Stimulated activated CD4-positive, alpha-beta T cell treated with anti-CD3 and anti-CD28 coated beads, Interleukin-2, amount 100 ng/mL, for 24 hours (primary cell): Measurements from ENCODE around the gene SLC16A3.
"Not testable (repeated sequence)": the region's sequence is repeated elsewhere in the genome, so short reads cannot be mapped to it uniquely, and the experiment has no call there.

ENCODE experiments used
- DNase-seq, 2 donors: peaks; one replicate each; pipeline ENCODE4 v3.0.0-alpha.2; 2020

The SLC16A3 gene

DNA sequence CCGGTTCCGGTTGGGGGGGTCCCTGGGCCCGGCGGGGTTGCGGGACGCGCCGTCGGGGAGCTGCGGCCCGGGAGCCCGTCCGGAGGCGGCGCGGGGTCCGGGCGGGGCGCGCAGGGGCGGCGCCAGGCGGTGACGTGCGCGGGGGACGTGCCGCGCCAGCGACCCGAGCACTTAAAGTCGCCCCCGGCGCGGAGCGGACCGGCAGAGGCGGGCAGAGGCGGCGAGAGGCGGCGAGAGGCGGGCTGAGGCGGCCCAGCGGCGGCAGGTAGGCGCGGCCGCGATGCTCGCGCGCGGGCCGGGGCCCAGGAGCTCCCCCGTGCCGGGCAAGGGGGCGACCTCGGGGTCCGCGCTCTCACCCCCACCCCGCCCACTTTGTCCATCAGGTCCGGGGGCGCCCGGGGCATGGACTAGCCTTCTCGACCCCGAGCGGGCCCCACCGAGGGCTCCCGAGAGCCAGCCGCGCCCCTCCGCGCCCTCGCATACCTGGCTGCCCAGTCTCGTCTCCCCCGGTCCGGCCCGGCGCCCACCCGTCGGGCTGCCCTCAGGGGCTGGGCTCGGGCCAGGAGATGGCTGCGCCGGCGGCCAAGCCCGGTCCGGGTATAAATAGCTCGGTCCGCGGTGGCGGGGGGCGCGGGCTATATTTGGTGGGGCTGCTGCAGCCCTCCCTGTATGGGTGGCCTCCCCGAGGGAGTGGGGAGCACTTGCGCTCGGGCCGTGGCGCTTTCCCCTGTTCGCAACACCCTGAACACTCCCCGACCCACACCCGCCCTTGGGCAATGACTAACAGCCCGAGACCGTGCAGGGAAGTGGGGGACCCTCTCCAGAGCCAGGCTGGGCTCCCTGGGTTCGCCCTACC, at the start of gene SLC16A3:
SLC16A3 (plus strand) TSS at position 201 of the 856 bp plus-strand sequence. CDS start 6,967 bp downstream, outside the sequence.
- DNase-seq: peak; percentile 53 to 69

DNA sequence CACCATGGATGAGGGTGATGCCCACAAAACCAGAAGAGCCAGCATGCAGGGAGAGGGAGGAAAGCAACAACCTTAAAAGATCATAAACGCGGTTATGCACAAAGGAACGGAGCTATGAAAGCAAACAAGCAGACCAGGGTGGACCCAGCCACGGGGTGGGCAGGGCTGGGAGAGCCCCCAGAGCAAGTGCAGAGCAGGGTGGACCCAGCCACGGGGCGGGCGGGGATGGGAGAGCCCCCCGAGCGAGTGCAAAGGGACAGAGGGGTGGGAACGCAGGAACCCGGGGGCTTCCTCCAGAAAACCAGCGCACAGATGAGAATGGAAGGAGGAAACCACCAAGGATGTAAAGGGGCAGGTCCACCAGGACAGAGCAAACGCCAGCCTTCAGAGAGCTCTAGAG, 49.4 kb upstream of the SLC16A3 start:
- DNase-seq: no peak

DNA sequence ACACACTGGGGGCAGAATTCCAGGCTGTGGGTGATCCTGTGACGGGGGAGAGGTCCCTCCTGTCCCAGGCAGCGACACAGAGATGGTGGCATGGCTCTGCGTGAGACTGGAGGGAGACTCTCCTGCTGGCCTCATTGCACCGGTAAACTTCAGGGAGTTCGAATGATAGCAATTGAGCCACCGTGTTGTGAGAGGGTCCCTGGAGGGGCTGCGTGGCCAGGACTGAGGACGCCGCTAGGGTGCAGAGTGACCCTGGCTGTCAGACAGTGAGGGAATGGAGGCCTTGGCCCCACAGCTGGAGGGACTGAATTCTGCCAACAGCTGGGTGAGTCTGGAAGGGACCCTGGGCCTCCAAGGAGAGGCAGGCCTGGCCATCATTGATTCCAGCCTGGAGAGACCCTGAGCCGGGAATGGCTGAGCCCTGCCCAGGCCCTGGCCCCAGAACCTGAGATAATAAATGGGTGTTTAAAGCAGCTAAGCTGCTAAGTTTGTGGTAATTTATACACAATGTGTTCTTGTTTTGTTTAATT, 48.8 kb upstream of the SLC16A3 start:
- no peak for DNase-seq

DNA sequence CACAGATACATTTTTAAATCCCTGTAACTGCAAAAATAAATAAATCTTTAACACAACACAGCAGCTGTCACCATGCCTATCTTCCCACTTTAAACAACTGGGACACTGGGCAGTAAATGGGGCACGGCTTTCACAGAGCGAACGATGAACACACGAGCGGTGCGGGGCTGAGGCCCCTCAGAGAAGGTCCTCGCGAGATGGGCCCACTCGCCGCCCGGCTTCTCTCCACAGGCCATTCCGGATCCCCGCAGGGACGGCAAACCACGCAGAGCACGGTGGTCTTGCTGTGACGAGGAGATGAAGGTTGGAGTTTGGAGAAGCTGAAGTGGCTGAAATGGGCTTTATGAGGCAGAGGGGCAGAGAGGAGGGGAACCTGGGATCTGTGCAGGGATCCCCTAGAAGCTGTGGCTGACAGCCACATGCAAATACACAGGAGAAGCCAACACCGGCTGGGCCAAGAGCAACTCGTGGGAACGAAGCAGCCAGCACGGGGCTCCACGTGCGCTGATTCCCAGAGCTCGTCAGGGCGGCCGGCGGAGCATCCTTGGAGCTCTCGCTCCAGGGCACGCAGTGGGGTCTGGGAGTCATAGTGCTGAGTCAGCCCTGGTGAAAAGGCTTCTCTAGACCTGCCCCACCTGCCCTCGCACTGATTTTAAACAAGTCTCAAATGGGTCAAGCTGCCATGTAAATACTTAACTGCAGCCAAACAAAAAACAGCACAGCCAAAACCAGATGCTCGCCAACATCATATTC, 47.9 kb upstream of the SLC16A3 start:
- no peak for DNase-seq

DNA sequence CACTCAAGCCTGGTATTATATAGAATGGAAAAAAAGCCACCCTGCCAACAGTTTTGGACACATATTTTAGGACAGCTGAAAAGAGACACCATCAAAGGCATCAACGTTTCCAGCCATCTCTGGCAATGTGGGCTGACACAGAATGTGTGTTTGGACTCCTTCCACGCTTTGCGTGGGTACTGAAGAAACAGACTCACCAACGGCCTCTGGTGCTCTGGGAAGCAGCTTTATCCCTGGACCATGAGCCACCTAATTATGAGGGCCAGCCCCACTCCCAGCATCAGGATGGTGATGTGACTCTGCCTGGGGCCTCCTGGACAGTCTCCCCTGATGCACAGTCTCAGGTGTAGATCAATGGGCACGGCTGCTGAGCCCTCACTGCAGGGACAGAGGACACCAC, 44.1 kb upstream of the SLC16A3 start:
- no peak for DNase-seq

DNA sequence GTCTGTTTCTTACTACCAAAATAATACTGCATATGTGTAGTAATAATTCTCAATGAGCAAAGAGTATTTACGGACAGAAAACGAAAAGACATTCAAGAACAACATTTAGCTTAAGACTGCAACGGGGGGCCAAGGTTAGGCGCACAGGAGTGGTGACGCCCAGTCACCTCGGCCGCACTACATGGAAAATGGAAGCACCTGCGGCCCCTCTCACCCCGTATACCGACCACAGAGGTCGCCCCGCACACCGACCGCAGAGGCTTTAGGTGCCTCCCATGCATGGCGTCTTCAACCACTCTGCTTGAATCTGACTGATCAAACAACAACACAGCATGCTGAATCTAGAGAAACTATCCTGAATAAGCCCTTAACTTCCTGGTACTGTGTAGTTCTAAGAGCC, 42.6 kb upstream of the SLC16A3 start:
- DNase-seq: no peak

DNA sequence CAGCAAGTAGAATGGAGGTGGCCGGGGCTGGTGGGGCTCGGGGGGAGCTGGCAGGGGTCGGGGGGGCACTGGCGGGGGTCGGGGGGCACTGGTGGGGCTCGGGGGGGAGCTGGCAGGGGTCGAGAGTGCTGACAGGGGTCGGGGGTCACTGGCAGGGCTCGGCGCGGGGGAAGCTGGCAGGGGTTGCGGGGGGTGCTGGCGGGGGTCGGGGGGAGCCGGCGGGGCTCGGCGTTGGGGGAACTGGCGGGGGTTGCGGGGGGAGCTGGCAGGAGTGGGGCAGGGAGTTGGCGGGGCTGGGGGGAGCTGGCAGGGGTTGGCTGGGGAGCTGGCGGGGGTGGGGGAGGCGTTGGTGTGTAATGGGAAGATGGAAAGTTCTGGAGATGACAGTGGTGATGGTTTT, 41.3 kb upstream of the SLC16A3 start:
- no peak for DNase-seq

DNA sequence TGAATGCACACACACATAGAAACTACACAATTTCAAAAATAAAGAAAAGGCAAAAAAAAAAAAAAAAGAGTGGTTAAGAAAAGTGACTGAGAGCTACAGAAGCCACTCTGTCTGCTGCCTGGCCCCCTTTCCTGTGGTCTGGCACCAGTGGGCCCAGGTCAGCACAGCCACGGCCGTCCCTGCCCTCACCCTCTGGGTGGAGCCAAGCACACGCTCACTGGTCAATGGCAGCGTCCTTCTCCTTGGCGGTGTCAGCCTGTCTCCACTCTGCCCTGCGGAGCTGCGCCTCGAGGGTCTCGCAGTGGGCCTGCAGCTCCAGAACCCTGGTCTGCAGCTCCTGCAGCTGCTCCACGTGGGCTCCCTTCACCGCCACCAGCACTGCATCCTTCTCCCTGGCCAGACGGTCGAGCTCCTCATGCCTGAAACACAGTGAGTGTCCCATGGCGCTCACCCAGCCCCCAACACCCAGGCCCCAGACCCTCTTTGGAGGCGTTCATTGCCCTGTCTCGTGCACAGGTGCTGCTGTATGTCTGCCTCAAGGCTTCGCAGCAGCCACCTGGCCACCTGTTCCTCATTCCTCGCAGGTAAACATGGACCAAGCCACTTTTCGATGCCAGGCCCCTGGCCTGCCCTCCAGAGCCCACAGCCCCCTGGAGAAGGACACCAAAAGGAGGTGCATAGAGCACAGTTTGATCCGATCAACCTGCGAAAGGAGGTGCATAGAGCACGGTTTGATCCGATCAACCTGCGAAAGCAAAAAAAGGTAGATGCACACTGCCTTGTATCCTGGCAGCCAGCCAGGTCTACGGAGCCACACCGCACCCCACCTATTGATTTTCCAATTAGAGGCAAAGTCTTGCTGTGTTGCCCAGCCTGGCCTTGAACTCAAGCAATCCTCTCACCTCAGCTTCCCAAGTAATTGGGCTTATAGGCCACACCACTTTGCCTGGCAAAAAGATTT, 40.6 kb upstream of the SLC16A3 start:
- no peak for DNase-seq

DNA sequence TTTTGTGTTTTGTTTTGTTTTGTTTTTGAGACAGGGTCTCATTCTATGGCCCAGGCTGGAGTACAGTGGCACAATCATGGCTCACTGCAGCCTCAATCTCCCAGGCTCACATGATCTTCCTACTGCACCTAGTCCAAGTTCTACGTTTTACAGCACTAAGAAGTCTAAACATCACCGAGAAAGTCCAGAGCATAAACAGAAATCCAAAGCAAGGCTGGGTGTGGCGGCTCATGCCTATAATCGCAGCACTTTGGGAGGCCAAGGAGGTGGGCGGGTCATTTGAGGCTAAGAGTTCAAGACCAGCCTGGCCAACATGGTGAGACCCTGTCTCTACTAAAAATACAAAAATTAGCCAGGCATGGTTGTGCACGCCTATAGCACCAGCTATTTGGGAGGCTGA, 35.8 kb upstream of the SLC16A3 start:
- DNase-seq: not testable (repeated sequence)

DNA sequence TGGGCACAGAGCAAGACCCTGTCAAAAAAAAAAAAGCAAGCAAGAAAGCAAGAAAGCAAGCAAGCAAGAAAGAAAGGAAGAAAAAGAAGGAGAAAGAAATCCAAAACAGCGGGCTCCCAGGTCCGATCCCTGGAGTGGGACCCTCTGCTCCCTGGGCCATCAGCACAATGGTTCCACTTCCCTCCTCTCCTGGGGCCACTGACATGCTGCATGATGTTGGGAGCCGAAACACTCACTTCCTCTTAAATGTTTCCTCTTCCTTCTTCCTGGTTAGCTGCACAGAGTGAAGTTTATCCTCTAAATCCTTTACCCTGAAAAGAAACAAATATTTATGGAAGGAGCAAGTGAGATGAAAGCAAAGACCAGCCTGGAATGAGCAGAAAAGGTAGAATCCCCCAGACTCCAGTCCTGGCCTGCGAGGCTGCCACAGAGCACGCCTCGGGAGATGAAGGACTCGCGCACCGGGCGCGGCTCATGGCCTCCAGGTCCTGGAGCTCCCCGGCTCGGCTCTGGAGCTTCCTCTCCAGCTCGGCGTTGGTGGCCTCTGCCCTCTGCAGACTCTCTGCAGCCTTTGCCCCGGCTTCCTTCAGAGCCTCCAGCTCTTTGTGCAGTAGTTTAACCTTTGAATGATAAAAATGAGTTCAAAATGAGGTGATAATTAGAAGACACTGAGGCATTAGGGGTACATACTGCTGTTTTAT, 35.2 kb upstream of the SLC16A3 start:
- no peak for DNase-seq

DNA sequence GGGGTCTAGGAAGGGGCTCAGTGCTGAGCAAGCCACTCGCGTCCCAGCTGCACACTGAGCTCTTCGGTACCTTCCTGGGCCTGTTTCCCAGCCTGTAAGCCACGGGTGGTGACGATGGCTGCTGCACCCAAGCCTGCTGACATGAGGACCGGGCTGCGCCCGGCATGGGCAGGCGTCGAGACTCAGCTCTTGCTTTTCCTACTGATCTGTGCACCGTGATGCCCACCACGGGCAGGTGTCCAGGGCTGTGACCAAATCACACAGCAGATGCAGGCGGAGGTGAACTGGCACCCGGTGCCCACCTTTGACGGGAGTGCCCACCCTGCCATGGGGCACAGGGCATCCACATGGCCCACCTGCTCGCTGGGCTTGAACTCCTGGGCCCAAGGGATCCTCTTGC, 34.1 kb upstream of the SLC16A3 start:
- no peak for DNase-seq

DNA sequence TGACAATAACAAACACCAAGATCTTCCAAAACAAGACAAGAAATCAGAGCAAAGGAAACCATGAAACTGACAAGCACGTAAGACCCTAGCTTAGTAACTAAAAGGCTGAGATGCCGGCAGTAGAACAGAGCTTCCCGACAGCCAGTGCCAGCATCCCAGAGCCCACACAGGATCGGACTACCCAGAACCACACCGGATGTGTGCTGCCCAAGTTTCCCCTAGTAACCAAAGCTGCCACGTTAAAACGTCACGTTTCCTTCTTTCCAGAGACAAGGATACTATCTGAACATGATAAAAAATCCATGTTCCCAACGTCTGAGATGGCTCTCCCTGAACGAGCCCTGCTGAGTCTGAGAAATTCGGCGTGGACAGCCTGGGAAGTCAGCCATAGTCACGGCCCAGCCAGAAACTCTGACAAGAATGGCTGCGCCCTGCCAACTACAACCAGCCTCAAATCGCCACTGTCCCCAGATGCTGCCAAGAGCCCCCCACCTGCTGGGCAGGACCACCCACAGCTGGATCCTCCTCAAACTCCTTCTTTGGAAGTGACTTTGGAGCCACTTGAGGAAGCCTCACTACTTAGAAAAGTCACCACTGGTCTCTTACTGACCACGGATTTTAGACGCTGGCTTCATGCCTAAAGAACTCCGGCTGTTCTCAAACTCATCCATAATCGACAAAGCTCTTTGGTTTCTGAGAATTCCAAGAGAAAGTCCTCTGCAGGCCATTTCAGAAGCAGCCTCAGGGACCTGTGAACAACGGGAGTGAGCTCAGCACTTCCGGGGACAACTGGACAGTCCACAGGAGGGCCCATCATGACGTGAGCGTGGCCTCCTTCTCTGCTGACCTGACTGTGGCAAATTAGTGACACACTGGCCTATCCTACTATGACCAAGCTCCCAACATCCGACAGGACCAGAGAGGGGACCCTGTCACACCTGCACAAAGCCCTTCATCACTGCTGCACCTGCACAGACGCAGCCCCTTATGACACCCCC, 32.9 kb upstream of the SLC16A3 start:
- DNase-seq: no peak

DNA sequence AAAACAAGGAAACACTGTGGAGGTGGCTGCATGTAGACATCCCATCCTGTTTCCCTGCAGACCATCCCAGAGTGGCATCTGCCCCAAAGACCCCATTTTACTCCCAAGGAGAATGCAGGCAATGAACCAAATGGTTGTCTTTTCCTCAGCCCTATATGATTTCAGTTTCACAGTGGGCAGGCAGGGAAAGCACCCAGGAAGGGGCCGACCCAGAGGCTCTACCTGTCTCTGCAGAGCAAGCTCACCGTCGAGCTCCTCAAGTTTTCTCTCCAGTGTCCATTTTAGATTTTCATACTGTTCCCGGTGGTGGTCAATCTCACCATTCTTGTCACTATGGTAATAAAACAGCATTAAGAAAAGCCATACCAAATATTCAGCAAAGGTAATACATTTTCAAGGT, 30.8 kb upstream of the SLC16A3 start:
- DNase-seq: no peak

DNA sequence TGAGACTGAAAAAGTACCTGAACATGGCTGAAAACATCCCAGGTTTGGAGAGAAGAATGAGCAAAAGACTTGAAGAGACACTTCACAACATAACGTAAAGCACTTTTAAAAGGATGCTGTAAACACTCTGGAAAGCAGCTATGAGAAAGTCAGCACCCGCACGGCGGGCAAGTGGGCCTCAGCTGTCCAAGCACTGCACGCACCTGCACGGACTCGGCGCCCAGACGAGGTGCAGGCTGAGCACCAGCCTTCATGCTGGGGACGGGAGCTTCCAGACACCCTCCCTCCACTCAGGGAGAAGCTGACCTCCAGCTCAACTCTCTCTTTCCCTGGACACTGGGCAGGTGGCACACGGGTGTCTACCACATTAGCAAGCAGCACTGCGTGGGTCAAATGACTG, 29.3 kb upstream of the SLC16A3 start:
- DNase-seq: no peak

DNA sequence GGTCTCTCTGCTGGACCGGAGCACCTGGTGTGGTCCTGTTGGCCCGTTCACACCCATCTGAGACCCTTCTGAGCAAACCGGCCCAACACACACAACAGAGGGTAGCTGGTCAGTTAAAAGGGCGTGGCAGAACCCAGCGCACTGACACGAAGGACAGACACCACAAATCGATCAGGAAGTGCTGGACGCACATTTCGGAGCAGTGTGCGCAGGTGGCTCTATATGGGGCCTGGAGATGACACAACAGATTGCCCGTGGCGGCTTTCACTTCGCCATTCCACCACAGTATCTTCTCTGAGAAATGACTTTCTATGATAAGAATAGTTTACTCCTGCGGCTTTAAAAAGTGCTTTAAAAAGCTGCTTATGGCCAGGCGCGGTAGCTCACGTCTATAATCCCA, 28.7 kb upstream of the SLC16A3 start:
- DNase-seq: no peak

DNA sequence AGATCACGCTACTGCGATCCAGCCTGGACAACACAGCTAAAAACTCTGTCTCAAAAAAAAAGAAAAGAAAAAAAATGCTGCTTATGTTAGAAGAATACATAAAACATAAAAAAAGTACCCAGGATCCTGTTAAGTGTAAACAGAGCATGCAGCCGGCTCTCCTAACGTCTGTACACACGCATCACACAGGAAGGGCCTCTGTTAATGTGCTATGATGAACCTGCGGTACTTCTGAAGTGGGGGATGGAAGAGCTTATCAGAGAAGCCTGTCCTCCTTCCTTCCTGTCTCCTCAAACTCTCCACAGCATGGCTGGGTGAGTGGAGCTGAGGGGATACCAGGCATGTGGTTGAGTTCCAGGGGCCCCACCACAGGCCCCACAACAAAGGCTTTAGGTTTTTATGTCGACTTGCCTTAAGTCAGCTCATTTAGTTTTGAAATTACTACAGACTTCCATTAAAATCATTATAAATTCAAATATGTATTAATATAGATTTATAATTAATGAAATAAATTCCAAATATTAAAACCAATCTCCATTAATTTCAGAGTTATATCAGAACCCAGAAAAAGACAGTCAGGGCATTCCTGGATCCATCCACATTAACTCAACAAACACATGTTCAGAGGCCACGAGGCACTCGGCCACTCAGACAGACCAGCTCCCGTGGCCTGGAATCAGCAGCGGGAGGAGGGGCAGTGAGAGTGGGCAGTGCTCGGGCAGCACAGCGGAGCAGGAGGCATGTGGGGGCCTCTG, 27.9 kb upstream of the SLC16A3 start:
- peak; percentile 52 to 67 for DNase-seq

DNA sequence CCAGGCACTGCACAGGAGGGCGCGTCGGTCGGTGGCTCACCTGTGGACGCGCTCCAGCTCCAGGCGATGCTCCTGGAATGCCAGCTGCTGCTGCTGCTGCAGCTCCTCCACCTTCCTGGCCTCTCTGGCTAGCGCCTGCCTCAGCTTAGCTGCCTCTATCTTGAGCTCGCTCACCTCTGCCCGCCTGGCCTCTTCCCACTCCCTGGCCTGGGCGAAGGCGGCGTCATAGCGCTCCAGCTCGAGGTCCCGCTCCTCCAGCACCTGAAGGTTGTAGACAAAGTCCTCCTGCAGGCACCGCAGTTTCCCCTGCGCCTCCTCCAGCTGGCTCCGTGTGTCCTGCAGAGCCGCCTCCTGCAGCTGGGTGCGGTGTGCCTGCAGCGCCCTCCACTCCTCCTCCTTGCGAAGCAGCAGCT, 27.3 kb upstream of the SLC16A3 start:
- no peak for DNase-seq

DNA sequence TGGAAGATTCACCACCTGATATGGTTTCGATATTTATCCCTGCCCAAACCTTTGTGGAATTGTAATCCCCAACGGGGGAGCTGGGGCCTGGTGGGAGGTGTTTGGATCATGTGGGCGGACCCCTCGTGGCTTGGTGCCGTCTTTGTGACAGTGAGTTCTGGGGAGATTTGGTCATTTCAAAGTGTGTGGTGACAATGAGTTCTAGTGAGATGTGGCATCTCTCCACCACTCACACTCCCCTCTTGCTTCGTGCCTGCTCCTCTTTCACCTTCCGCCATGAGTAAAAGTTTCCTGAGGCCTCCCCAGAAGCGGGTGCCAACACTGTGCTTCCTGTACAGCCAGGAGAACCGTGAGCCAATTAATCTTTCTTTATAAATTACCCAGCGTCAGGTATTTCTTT, 25.9 kb upstream of the SLC16A3 start:
- DNase-seq: peak in 1 of 2 donors; percentile 51

DNA sequence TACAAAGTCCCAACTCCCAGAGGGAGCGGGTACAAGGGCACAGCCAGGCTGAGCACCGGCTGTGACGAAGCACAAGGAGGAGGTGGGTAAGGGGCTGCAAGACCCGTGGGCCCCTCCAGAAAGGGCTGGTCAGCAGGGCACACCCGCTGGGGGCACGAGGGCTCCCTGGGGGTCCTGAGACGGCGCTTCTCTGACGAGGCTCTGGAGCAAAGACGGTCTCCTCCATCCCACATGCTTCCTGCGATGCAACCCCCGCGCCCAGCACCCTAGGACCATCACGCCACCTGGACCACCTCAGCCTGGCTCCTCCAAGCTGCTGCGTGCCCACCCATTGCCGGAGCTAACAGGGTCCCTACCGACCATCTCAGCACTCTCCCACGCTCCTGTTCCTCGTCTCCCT, 24.9 kb upstream of the SLC16A3 start:
- DNase-seq: no peak
